Activated CD4-positive, alpha-beta T cell treated with anti-CD3 and anti-CD28 coated beads, Interleukin-10, Interleukin-2, amounts not matched to agents 100 ng/mL and 50 ng/mL, durations not matched to agents 16 hours and 8 hours (primary cell): Measurements from ENCODE around the gene SIRPB2.

Source experiments
- DNase-seq: peaks from one replicate; pipeline ENCODE4 v3.0.0-alpha.2; 2020

Gene SIRPB2

GRCh38 chr20:1437235-1437904 lies 53.9 kb downstream of the SIRPB2 start:
- DNase-seq: peak; percentile 82

GRCh38 chr20:1436263-1436662 lies 55.0 kb downstream of the SIRPB2 start:
- no peak for DNase-seq

- no peak for DNase-seq
These were observed 55.9 kb downstream of the SIRPB2 start for GRCh38 chr20:1435337-1435699.

- DNase-seq: peak; percentile 90
These were observed 56.5 kb downstream of the SIRPB2 start for GRCh38 chr20:1434571-1435336.

GRCh38 chr20:1431158-1431557 lies 60.1 kb downstream of the SIRPB2 start:
- DNase-seq: no peak

- DNase-seq: no peak
These were observed 61.2 kb downstream of the SIRPB2 start for GRCh38 chr20:1430004-1430451.

- no peak for DNase-seq
These were observed 62.0 kb downstream of the SIRPB2 start for GRCh38 chr20:1429143-1429728.

- DNase-seq: no peak
These were observed 63.7 kb downstream of the SIRPB2 start for GRCh38 chr20:1427457-1428054.

- no peak for DNase-seq
These were observed 64.9 kb downstream of the SIRPB2 start for GRCh38 chr20:1426231-1426849.
